NCI-H345 treated with DMSO at 0.1 percent for 48 hours (cell line): ENCODE measurements around the gene THBS2.
"Not testable (repeated sequence)": the region's sequence is repeated elsewhere in the genome, so short reads cannot be mapped to it uniquely, and the experiment has no call there.

Experiments
- DNase-seq: peaks from one replicate; lab custom pipeline; 2025; ENCODE audit not compliant: unreplicated experiment; lab: John Stamatoyannopoulos, UW

Gene THBS2

DNA sequence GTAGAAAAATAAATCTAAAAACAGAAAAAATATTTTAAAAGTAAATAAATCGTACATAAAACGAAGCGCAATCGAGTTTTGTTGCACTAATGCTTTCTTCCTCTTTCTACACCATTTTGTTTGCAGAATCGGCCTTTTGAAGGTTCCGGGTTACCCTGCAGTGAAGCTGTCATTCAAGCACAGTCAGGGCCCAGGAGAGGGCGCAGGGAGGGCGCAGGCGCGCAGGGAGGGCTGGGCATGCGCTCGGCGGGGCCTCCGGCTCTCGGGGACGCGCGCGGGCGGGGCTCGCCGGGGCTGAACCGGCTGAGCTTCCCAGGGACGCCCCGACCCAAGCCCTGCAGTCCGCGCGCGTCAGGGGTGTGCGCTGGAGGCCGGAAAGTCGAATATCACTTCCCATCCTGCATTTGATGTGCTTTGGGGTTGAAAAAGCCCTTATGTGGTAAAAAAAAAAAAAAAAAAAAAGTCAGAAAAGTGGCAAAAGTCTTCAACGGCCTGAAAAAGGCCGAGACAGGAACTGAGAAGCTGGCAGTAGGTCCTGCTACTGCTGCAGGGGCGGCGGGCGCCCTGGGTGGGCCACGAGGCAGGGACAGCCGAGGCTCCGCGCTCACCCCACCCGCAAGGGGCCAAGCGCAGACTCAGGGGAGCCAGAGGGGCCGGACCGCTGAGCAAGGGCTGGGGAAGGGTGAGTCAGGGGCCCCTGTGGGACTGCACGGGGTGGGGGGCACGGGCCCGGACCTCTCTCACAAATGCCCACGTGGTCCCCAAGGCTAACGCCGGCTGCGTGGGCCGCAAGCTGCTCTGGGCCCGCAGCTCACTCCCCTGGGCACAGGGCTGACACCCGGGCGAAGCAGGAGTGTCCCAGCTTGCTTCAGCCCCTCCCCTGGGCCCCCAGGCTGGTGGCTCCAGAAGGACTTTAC is 40.5 kb downstream of the THBS2 start:
- peak; percentile 46 for DNase-seq

DNA sequence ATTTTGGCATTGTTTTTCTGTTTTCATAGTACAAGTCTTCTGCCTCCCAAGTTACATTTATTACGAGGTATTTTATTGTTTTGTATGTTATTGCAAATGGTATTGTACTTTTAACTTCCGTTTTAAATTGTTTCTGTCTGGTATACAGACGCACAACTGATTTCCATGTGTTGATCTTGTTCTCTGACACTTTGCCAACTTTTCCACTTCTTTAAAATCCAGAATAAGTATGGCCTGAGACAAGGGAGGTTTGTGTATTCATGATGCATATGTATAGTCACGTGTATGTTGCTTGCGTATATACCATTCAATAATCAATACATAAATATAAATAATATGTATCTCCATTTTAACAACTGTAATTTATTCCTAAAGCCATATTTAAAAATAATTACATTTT is 41.2 kb downstream of the THBS2 start:
- DNase-seq, result no peak

DNA sequence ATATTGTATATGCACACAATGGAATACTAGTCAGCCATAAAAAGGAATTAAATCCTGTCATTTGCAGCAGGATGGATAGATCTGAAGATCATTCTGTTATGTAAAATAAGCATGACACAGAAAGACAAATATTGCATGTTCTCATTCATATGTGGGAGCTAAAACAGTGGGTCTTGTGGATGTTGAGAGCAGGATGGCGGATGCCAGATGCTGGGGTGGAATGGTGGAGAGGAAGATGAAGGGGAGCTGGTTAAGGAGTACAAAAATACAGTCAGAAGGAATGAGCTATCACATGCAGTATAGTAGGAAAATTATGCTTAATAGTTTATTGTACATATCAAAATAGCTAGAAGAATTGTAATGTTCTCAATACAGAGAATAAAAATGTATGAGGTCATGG is 41.8 kb downstream of the THBS2 start:
- no peak for DNase-seq

DNA sequence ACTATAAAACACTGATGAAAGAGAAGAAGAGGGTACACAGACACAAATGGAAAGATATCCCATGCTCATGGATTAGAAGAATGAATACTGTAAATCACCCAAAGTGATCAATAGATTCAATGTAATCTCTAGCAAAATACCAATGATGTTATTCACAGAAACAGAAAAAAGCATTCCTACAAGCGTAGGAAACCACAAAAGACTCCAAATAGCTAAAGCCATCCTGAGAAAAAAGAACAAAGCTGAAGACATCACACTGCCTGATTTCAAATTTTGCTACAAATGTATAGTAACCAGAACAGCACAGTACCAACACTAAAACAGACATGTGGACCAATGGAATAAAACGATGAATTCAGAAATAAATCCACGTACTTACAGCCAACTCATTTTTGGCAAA is 43.0 kb downstream of the THBS2 start:
- no peak for DNase-seq

DNA sequence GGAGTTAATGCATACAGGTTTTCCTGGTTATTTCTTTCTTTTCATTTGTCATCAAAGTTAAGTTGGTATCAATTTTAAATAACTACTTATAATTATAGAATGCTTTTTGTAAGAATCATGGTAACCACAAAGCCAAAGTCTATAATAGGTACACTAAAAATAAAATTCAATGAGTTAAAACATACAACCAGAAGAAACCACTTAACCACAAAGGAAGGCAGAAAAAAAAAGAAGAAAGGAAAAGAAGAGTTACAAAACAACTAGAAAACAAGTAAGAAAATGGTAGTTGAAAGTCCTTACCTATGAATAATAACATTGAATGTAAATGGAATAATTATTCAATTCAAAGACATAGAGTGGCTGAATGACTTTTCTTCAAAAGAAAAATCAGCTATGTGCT is 45.6 kb downstream of the THBS2 start:
- no peak for DNase-seq

DNA sequence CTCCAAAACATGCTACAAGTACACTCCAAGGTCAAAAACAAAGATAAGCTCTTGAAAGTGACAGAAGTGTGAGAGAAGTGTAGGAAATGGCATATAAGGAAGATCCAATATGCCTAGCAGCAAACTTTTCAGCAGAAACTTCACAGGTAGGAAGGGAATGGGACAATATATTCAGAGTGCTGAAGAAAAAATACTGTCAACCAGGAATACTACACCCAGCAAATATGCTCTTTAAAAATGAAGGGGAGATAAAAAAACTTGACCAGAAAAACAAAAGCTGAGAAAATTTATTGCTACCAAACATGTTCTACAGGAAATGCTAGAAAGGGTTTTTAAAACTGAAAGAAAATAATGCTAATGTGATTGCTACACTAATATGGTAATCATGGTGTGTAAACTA is 46.2 kb downstream of the THBS2 start:
- DNase-seq, result no peak

DNA sequence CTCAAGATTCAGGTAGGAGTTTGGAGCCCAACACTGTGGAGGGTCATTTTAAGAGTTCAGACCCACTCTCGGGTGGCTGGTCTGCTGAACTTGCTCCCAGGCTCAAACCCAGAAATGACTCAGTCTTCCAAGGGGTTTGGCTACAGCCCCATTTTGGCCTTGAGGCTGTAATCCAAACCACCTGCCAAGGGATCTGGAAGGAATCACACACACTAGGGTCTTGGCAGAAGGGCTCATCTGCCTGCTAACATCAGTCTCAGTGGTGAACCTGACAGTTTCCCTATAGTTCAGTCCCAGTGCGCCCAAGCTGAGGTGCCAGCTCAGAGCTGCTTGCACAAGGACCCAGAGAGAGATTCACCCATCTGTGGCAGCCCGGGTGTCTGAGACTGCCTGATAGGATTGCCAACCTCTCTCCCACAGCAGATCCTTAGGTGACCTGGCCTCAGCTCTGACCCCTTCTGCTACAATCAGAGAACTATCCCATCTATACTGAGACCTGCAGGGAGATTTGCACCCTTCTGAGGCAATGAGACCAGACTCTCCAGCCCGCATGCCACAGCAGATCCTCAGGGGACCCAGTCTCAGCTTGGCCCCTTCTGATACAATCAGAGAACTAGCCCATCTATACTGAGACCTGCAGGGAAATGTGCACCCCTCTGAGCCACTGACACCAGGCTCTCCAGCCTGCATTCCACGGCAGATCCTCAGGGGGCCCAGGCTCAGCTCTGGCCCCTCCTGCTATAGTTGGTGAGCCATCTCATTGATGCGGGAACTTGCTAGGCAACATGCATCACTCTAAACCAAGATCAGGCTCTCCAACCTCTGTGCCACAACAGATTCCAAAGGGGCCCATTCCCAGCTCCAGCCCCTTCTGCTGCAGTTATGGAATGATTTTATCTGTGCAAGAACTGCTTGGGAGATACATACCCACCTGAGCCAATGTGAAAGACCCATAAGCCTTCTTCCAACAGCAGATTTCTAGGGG is 48.2 kb downstream of the THBS2 start:
- DNase-seq, result no peak

DNA sequence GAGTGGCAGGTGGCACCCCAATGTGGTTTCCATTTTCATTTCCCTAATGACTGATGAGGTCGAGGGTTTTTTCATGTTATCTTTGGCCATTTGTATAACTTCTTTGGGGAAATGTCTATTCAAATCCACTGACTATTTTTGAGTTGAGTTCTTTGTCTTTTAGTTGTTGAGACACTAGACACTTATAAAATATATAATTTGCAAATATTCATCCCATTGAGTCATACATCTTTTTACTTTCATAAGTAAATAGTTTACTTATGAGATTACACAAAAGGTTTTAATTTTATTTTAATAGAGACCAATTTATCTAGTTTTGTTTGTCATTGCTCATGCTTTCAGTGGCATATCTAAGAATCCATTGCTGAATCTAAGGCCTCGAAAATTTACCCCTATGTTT is 49.5 kb downstream of the THBS2 start:
- no peak for DNase-seq

DNA sequence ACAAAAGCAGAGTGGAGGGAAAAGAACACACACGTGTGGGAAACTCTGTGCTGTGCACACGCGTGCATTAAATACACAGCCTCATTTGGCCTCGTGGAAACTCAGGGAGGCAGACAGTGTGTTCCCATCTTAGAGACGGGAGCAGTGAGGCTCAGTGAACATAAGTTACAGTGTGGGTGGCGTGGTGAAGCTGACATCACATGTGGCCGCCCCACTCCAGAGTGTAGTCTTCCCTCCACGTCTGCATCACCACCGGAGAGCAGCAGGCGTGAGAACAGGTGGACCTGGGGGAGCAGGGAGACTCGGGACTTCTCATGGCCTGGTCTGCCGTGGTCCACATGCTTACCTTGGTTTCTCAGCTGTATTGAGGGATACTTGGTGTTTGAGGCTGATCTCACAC is 51.7 kb downstream of the THBS2 start:
- DNase-seq, result no peak

DNA sequence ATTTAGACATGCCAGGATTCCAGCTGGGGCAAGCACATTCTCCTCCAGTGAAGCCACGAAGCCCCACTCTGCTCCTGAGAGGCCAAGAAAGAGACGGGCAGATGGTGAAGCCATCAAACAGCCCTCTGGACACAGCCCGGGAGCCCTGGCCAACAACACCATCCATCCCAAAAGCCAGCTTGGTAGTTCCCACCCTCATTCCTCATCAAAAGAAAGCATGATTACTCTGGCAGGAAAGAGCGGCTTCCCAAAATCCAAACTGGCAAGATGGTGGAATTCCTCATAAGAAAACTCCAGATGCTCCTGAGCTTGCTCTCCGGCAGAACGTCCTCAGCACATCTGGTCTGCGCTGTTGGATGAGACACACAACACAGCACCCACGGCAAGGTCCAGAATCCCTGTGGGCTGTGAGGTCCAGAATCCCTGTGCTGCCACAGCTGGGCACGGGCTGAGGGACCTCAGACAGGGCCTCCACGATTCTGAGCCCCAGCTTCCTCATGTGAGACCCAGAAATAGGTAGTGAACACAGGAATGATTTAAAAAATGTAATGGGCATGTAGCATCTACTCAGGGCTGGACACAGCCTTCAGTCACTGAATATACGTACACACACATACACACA is 52.6 kb downstream of the THBS2 start:
- DNase-seq, result no peak

DNA sequence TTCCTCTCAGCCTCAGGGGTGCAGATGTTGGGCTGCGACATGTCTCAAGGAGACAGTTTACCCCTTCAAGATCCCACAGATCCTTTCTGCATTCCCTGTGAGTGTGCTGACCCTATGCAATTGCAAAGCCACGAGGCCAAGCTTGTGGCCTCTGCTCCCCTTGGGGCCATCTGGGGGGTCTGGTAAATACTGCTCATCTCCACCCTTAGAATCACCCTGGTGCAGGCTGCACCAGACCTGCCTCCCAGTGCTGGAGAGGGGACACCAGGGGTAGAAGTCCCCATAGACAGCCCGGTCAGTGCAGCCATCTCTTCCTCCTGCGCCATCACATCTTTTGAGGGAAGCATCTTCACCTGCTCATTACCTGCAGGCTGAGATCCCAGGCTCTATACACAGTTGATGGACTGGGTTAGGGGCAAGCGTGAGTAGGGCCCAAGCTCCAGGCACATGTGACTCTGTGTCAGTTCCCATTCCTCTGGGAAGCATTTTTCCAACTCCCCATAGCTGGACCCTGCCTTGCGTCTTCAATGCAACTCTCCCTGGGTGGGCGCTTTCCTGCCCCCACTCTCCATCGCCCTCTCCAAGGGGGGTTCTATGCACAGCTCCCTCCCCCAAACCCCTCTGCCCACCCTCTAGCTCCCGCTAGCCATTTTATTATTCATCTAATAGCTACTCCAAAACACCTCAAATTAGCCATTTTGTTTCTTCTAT is 53.9 kb downstream of the THBS2 start:
- DNase-seq, result no peak

DNA sequence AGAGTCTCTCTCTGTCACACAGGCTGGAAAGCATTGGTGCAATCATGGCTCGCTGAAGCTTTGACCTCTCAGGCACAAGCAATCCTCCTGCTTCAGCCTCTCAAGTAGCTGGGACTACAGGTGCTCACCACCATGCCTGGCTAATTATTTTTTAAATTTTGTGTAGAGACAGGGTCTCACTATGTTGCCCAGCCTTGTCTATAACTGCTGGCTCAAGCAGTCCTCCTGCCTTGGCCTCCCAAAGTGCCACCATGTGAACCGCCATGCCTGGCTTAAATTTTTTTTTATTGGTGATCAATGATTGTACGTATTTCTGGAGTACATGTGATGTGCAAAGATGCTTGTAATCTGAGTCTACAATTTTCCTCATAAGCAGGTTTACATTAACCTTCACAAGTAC is 54.8 kb downstream of the THBS2 start:
- DNase-seq, result no peak

DNA sequence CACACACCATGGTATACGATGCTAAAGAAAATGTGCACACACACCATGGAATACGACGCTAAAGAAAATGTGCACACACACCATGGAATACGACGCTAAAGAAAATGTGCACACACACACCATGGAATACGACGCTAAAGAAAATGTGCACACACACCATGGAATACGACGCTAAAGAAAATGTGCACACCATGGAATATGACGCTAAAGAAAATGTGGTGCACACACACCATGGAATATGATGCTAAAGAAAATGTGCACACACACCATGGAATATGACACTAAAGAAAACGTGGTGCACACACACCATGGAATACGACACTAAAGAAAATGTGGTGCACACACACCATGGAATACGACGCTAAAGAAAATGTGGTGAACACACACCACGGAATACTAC is 55.7 kb downstream of the THBS2 start:
- not testable (repeated sequence) for DNase-seq

DNA sequence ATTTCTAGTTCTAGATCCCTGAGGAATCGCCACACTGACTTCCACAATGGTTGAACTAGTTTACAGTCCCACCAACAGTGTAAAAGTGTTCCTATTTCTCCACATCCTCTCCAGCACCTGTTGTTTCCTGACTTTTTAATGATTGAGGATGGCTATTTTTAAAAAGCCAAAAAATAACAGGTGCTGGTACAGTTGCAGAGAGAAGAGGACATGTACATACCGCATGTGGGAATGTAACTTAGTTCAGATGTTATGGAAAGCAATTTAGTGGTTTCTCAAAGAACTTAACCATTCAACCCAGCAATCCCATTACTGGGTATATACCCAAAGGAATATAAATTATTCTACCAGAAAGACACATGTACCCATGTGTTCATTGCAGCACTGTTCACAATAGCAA is 57.4 kb downstream of the THBS2 start:
- DNase-seq, result not testable (repeated sequence)

DNA sequence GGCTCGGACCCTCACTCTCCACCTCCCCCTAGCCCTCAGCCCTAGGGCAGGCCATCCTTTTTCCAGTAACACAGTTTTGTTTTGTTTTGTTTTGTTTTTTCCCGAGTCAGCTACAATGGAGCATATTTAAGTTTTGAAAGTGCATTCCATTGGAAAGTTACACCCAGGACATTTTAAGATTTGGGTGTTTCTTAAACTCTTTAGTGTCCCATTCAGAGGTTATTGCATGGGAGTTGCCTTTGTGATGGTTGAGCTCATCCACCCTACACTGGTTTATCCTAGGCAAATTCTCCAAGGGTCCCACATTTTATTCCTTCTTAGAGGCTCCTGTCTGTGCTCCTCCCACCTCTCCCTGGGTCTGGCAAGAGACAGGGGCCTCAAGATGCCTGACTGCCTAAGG is 58.9 kb downstream of the THBS2 start:
- DNase-seq, result no peak

DNA sequence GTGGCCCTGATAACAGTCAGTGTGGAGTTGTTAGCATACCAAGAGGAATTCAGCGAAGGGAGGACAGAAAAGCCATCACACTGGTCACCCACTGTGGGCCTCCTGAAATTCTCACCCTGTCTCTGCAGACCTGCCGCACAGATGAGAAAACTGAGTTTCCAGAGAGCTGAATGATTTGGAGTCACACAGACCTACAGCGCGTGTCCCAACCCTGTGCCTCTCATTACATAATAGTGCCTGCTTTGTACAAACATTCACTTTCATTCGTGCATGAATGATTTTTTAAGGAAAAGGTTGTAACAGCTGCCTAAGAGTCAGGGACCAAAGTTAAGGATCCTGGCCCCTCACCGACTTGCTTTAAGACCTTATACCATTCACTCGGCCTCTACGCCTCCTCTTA is 62.7 kb downstream of the THBS2 start:
- peak; percentile 7 for DNase-seq

DNA sequence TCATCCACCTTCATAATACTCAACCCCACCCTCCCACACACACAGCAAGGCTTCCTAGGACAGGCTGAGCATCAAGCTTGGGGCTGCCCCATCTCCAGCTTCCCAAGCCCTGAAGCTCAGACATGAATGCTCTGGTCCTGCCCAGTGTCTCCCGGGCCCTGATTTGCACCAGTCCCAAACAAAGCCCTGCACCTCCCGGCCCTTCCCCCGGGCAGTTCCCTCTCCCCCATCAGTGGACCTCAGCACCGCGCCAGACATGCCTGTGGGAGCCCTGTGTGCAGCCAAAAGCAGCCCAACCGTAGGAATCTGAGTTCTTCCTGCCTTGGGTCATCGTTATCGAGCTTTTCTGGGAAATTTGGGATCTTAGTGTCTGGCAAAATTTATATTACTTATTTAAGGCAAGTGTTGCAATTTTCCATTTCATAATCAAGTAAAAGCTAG is 63.5 kb downstream of the THBS2 start:
- DNase-seq, result no peak

DNA sequence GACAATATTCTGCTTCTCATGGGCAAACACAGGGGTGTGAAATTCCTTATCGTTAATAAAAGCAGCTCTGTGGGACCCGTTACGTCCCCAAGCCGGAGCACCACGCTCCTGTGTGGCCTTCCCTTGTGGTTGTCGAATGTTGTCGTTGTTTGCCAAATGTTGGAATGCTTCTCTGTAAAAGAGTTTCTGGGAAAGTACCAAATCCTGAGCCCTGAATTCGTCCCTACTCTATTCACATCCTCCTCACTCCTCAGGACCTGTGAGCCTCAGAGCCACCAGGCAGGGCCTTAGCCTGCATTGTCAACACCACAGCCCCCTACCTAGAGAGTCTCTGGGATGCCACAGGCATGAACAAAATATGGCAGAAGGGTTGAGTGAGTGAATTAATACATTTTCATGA is 64.0 kb downstream of the THBS2 start:
- DNase-seq, result no peak

DNA sequence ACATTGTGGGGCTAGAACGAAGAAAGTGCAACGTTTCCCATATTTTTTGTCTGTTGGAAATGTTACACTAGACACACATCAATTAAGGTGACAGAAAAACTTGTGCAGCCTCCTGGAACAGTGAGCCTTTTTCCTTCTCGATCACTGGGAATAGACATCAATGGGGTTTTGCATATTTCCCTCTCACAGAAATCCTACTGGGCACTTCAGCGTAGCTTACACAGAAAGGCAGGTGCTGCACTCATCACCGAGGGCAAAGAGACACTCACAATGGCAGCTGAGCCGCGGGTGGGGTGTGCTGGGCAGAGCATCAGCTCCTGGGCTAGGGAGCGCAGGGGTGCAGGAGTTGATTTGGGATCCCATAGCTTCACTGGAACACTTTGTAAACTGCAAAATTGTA is 64.5 kb downstream of the THBS2 start:
- peak; percentile 78 for DNase-seq

DNA sequence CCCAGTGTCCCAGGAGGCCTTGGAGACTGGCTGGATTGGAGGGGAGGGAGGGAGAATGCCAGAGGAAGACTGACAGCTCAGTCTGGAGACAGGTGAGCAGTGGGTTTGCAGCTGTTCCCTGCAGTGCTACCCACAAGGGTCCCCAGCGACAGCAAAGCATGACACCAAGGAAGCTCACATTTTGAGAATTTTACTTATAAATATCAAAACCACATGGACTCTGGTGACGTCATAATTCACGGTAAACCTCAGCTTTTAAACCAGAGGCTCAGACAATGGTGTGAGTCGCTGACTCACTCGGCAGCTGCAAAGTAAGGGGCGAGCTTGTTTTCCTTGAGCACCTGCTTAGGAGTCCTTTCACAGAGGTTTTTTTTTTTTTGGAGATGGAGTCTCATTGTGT is 65.2 kb downstream of the THBS2 start:
- no peak for DNase-seq

DNA sequence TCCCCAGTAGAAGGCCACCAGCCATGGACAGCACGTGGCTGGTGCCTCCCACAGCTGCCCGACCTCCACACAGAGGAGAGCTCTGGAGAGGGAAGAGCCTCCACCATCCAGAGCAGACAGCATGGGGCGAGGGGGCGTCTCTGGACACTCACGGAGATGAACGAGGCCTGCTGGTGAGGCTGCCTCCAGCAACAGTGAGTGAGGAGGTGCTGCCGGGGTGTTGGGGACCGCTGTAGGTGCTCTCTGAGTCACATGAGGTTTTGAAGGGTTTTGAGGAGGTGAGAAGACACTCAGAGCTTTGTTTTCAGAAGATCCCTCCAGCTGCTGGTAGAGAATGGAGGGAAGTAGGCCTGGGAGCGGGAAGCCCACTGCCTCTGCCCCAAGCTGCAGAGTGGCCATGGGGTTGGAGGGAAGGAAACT is 65.6 kb downstream of the THBS2 start:
- DNase-seq, result no peak
